Forelimb muscle (tissue), 1 donor: ENCODE data around the gene AGAP1. TPM values are rescaled to one million over a fixed set of nuclear protein-coding genes. Genes with fewer than 3 reads are reported as not detected.

ENCODE experiments used
- DNase-seq: peaks from one replicate; pipeline ENCODE4 v3.0.0-alpha.2; 2013; ENCODE audit warnings: low read depth
- polyA plus RNA-seq: library from polyadenylated mRNA; unstranded; fragments of 120-200 nt; gene quantifications from one replicate; pipeline ENCODE4 v1.2.1, GENCODE V29; 2013; ENCODE audit not compliant: insufficient read length

The AGAP1 gene
- polyA plus RNA-seq, 1 donor, result 25.9 TPM

- DNase-seq, result no peak
Observed at GRCh38 chr2:235810252-235810651, 316.4 kb downstream of the AGAP1 start.

DNA sequence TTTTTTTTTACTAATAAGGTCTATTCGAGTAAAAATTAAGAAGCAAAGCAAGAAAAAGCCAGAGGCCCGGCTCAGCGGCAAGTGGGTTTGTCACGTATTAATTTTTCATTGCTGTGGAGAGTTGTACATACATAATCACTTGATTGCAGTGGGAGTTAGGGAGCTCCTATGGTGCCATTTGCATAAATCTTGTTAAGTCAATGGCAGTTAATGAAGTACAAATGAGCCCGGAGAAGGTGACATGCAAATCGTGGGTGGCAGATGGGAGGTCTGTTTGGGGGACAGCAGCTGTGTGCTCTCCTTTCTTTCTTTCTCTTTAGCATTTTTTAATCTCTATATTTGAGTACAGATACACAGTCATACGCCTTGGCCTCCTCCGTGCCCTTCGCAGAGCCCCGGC lies 317.0 kb downstream of the AGAP1 start:
- DNase-seq, result no peak

- DNase-seq, result no peak
Observed at GRCh38 chr2:235811446-235812184, 317.8 kb downstream of the AGAP1 start.

- no peak for DNase-seq
Observed at GRCh38 chr2:235812185-235812665, 318.4 kb downstream of the AGAP1 start.

DNA sequence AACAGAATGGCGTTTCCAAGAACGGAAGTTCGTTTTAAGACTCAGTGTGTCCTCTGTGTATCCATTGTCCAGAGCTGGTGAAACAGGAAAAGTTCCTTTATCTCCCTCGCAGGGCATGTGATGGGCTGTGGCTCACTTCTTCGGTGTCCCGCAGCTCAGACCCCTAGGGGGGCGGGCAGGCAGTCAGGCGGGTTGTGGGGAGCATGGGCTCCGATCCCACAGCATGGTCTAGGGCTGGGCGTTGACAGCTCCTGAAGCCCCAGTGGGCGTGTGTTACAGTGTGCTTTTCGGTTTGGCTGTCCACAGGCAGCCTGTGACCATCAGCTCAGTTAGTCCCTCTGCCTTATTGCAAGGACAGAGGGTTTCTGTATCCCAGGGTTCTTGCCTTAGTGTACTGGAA lies 319.6 kb downstream of the AGAP1 start:
- DNase-seq, result no peak

DNA sequence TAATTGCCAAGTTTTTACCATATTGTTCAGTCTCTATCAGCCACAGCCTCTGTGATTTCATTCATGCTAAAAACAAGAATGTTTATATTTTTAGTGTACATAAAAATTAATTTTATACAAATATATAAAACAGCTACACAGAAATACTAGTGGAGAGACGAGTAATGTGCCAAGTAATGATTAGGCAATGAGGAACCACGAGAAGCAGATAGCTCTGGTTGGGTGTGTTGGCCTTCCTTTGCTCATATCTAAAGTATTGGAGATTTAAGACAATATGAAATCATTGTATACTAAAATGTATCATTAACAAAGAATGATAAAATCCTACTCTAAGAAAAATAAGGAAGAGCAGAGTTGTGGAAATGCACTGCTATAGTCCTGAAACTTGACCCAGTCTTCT lies 326.7 kb downstream of the AGAP1 start:
- no peak for DNase-seq

GRCh38 chr2:235824331-235824730 lies 330.5 kb downstream of the AGAP1 start:
- no peak for DNase-seq

DNA sequence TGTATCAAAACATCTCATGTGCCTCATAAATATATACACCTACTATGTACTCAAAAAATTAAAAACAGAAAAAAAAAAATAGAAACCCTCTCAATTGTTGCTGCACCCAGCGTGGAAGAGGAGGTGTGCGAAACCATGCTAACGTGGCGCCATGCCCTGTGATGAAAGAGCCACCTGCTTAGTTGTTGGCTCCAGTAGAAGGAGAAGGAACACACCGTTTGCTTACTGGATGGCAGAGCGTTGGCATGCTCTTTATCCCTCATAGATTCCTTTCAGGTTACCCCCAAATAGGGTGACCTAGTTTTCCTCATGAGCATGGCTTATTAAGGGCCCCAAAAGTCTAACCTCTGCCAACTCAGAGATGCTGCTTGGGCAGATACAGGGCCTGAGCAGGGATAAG lies 332.1 kb downstream of the AGAP1 start:
- DNase-seq, result no peak

DNA sequence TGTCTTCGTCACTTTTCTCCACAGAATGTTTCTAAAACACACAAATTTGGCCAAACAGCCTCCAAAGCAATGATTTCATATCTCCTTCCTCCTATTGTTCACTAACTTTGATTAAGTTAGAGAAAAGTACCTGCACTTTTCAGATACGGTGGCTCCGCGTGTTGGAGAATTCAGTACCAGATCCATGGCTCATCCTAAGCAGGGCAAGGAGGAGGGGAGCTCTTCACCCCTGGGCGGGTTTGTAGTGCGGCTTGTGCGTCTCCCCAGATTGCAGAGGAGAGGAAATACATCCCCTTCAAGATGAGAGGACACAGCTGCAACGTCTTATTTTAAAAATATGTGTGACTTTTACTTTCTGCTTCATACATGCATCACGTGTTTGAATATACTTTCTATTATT lies 333.0 kb downstream of the AGAP1 start:
- DNase-seq, result no peak

- DNase-seq, result no peak
Observed at GRCh38 chr2:235827585-235827992, 333.7 kb downstream of the AGAP1 start.

DNA sequence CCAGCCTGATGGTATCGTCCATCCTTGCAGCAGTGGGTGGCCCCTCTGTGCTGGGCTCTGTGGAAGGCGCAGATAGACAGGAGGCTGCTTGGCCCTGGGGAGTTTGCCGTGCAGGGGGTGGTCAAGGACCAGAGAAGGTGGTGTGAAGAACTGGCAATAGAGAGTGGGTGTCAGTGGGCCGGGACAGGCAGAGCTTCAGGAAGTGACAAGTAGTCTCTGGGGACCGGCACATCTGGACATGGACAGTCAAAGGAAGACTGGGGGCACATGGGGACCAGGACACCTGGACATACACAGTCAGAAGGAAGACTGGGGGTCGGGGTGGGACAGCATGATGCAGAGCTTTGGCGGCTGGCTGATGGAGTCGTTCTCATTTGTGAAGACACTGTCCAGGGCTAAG lies 335.9 kb downstream of the AGAP1 start:
- DNase-seq, result no peak

GRCh38 chr2:235831755-235832154 lies 337.9 kb downstream of the AGAP1 start:
- DNase-seq, result no peak

DNA sequence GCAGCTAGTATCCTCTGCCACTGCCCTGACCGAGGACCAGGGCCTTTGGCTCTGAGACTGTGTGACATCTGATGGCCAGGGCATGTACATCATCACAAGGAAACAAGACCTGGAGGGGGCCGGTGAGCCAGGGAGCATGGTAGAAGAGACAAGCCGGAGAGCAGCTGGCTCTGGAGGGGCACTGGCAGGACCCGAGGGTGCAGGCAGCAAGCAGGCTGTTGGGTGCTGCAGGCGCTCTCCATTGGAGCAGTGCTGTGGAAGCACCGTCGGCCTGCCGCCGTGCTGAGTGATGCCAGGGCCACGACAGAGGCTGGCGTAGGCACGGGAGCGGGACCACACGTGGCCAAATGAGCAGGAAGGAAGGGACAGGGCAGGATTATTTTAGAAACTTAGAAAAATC lies 339.1 kb downstream of the AGAP1 start:
- no peak for DNase-seq

DNA sequence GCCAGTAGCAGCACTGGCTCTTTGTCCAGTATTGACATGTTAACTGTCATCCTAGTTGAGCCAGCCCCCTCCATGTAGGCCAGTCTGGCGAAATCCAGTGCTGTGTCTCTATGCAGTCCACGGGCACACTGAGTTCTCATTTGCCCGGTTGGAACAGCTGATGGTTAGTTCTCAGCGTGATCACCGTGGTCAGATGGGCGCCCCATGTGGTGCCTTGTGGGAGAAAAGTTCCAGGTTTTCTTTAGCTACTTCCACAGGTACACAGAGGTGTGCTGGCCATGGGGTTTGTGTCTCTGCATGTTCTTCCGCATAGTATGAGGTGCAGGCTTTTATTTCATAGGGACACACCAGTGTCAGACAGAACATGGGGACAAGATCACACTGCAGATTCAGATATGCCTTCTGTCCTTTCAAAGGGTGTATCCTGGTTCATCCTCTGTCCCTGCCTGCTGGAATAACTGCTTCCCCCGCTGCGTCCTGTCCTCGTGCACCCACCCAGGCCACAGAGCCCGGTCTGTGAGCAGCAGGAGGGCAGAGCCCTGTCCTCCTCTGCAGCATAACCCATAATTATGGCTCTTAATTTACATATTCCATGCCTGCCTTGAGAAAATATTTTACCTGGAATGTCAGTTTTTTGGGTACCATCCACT lies 340.3 kb downstream of the AGAP1 start:
- DNase-seq, result no peak

- no peak for DNase-seq
Observed at GRCh38 chr2:235834781-235835180, 340.9 kb downstream of the AGAP1 start.

DNA sequence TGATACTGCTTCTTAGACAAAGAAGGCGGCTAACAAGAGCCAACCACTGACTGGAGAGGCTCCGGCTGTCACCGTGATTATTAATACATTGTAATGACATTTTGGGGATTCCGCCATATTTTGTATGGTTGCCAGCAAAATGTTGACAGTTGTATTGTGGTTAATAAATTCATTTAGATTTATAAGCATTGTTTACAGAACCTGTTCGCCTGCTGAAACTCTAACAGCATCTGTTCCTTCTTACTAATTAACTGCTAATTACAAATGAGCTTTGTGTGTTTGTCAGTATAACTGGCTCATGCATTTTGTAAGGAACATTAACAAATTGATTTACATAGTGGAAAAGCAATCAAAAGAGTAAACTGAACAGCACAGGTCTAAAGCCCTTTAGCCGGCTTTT lies 342.0 kb downstream of the AGAP1 start:
- no peak for DNase-seq

DNA sequence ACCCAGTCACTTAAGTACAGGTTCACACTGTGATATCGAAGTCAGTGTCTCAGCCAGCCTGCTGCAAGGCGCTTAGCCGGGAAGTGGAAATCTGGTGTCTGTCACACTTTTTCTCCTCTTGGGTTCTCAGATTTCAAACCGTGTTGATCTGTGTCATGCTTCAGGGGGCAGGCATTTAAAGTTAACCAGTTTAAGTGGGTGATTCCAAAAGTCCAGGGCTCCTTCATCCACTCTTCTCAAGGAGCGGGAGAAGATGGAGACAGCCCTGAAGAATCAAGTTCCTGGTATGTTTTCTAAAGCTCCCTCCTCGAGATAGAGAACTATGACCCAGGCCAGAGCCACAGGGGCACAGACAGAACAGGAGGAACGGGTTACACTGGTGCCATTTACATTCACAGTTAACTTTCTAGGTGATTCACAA lies 342.7 kb downstream of the AGAP1 start:
- no peak for DNase-seq

DNA sequence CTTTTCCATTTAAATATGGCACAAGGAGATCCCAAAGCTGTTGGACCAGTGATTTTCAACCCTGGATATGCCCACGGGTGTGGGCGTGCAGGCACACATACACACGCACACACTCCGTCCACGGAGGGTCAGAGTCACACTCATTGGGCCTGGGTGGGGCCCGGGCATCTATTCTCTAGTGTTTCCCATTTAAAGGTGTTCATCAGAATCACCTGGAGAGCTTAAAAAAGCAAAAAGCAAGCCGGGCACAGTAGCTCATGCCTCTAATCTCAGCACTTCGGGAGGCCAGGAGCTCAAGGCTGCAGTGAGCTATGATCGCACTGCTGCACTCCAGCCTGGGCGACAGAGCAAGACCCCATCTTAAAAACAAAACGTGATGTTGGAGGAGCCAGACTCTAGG lies 345.4 kb downstream of the AGAP1 start:
- DNase-seq, result no peak

DNA sequence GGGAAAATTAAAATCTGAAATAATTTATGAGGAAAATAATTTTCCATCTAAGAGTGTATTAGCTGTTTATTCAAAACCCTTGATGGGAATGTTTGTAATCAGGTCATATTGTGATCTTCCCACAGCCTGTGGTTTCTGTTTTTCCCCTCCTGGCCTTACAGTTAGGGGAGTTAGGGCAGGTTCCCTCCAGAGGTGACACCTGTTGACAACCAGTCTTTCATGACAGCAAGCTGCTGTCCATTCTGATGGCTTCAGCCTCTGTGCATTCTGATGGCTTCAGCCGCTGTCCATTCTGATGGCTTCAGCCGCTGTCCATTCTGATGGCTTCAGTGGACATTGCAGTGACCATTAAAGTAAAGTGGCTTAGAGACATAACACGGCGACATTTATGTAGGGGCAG lies 346.1 kb downstream of the AGAP1 start:
- no peak for DNase-seq

DNA sequence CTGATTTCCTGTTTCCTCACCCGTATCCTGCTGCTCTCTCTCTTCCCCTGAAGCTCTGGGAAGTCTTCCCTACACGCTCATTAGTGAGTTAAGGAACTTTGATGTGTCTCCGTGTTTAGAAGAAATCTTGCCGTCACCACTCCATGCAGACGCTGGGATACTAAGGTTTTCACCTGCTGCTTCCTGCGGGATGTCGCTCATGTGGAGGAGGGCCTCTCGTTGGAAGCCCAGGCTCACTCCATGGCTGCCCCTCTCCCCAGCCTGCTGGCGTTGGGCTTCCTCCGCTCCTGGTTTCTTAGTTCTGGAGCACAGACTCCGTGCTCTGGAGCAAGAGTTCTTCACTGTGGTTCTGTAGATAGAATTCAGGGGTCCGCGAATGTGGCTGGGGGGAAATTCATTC lies 348.0 kb downstream of the AGAP1 start:
- DNase-seq, result no peak

DNA sequence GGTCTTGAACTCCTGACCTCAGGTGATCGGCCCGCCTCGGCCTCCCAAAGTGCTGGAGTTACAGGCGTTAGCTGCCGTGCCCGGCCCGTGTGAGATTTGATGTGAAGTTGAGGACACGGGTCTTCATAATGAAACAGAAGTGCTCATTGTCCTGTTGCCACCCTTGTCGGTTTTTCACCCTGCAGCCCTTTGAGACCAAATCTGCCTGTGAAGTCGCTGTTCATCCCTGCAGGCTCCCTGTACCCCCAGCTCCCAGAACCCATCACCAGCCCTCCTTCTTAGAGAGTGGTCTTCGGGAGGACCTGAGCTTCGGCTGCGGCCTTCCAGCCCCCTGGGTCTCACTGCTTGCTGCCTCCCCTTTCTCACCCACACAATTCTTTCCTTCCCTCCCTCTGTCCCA lies 349.1 kb downstream of the AGAP1 start:
- no peak for DNase-seq

GRCh38 chr2:235843591-235844395 lies 349.9 kb downstream of the AGAP1 start:
- no peak for DNase-seq

- no peak for DNase-seq
Observed at GRCh38 chr2:235844561-235844960, 350.7 kb downstream of the AGAP1 start.
